OCI-LY3 (cell line): ENCODE data around the gene NFIC.

Experiments
- CTCF ChIP-seq: fragments of 200-600, 300-600 bp; sonication (generic); IDR thresholded peaks from 2 replicates; pipeline ENCODE4 v1.5.1; 2014; ENCODE audit warnings: antibody characterized with exemption, low read length, low read depth
- EZH2phosphoT487 ChIP-seq: fragments of 200-600 bp; shearing (Covaris generic); IDR thresholded peaks from 2 replicates; pipeline ENCODE4 v1.6.1; 2018; ENCODE audit warnings: antibody characterized with exemption, mixed run types, low read depth

- TF ChIP-seq CTCF (no peak), EZH2phosphoT487 (no peak)
These were observed 23.5 kb downstream of the NFIC start for GRCh38 chr19:3389876-3390371.
